ENCODE data around the gene MOB3C.
"Not testable (repeated sequence)": the region's sequence is repeated elsewhere in the genome, so short reads cannot be mapped to it uniquely, and the experiment has no call there.

- not testable (repeated sequence) for TF ChIP-seq CTCF (IDR thresholded peaks at IDR 0.05 in 2 of 3, conservative IDR thresholded peaks at IDR 0.05 in 1 of 3; ENCODE audit: control insufficient read depth in 2 of 3, extremely low read depth in 1 of 3, insufficient read depth in 1 of 3, low read depth in 3 of 3, low read length in 3 of 3); CEBPB (IDR thresholded peaks at IDR 0.05; ENCODE audit: borderline replicate concordance in 1 of 2, low read depth in 2 of 2, low read length in 2 of 2); TAF1 (IDR thresholded peaks at IDR 0.05; ENCODE audit: borderline replicate concordance, low read depth, low read length); ASH2L (IDR thresholded peaks at IDR 0.05; ENCODE audit: borderline replicate concordance, low read depth)
Measured at GRCh38 chr1:46662919-46663318, 46.3 kb upstream of the MOB3C start.
